ENCODE measurements around the gene SH2D1B.
"Not testable (repeated sequence)": the region's sequence is repeated elsewhere in the genome, so short reads cannot be mapped to it uniquely, and the experiment has no call there.

DNA sequence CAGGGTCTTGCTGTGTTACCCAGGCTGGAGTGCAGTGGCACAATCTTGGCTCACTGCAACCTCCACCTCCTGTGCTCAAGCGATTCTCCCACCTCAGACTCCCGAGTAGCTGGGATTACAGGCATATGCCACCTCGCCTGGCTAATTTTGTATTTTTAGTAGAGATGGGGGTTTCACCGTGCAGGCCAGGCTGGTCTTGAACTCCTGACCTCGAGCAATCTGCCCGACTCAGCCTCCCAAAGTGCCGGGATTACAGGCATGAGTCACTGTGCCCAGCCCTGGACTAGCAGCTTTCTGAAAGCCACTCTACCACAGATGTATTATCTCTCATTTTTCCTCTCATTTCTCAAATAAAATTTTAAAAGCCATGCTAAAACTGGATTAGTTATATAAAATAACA, 6.6 kb upstream of the SH2D1B start:
- TF ChIP-seq, protein P1, sequence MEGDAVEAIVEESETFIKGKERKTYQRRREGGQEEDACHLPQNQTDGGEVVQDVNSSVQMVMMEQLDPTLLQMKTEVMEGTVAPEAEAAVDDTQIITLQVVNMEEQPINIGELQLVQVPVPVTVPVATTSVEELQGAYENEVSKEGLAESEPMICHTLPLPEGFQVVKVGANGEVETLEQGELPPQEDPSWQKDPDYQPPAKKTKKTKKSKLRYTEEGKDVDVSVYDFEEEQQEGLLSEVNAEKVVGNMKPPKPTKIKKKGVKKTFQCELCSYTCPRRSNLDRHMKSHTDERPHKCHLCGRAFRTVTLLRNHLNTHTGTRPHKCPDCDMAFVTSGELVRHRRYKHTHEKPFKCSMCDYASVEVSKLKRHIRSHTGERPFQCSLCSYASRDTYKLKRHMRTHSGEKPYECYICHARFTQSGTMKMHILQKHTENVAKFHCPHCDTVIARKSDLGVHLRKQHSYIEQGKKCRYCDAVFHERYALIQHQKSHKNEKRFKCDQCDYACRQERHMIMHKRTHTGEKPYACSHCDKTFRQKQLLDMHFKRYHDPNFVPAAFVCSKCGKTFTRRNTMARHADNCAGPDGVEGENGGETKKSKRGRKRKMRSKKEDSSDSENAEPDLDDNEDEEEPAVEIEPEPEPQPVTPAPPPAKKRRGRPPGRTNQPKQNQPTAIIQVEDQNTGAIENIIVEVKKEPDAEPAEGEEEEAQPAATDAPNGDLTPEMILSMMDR (IDR thresholded peaks at IDR 0.05), result not testable (repeated sequence)
- not testable (repeated sequence) for TF ChIP-seq ZFX (IDR thresholded peaks at IDR 0.05; ENCODE audit: borderline replicate concordance)
